Measurements from ENCODE around the gene DAD1. TPM values are rescaled to one million over a fixed set of nuclear protein-coding genes. Genes with fewer than 3 reads are reported as not detected.

The DAD1 gene
- total RNA-seq, 1 donor from 2014 or later = 145 TPM

GRCh38 chr14:22587247-22587646 is 1.8 kb downstream of the DAD1 start:
- no peak for DNase-seq (ENCODE audit: extremely low spot score in 2 of 2)
- Histone ChIP-seq H3K4me1 (peaks cover 55% of the 10 kb centered on the region), H3K27ac (no peak overlapping the region), H3K9me3 (no peaks in the 10 kb centered on the region), H3K4me3 (no peak overlapping the region), H3K27me3 (no peaks in the 10 kb centered on the region), H3K36me3 (no peaks in the 10 kb centered on the region)
- intact Hi-C loops (cut with DNase I) = no loop called here
- TF ChIP-seq CTCF (IDR thresholded peaks at IDR 0.05) (no peak), POLR2A (IDR thresholded peaks at IDR 0.05) (no peak), POLR2AphosphoS5 (IDR thresholded peaks at IDR 0.05; ENCODE audit: insufficient read depth in 1 of 2, low read depth in 1 of 2) (no peak)

- H3K27ac ChIP-seq = no peak overlapping the region
- DNase-seq (ENCODE audit: extremely low spot score in 2 of 2) = no peak
- TF ChIP-seq CTCF (IDR thresholded peaks at IDR 0.05) = no peak
- no peak for TF ChIP-seq POLR2A (IDR thresholded peaks at IDR 0.05)
- no peak for TF ChIP-seq POLR2AphosphoS5 (IDR thresholded peaks at IDR 0.05; ENCODE audit: insufficient read depth in 1 of 2, low read depth in 1 of 2)
- H3K4me1 ChIP-seq = peaks cover 46% of the 10 kb centered on the region
- no peaks in the 10 kb centered on the region for H3K9me3 ChIP-seq
- no peaks in the 10 kb centered on the region for H3K27me3 ChIP-seq
- H3K36me3 ChIP-seq = no peaks in the 10 kb centered on the region
- no peak overlapping the region for H3K4me3 ChIP-seq
- intact Hi-C loops (cut with DNase I) = no loop called here
Observed at GRCh38 chr14:22583994-22584393, 5.0 kb downstream of the DAD1 start.

- intact Hi-C loops (cut with DNase I) = no loop called here
Observed at GRCh38 chr14:22580625-22581024, 8.4 kb downstream of the DAD1 start.

DNA sequence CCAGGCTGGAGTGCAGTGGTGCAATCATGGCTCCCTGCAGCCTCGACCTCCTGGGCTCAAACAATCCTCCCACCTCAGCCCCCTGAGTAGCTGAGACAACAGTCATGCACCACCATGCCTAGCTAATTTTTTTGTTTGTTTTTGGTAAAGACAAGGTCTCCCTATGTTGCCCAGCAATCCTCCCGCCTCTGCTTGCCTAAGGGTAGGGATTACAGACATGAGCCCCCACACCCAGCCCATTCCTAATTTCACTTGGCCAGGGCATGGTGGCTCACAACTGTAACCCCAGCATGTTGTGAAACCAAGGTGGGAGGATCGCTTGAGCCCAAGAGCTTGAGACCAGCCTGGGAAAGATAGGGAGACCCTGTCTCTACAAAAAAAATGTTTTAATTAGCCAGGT is 9.1 kb downstream of the DAD1 start:
- TF ChIP-seq CTCF (IDR thresholded peaks at IDR 0.05) (no peak), POLR2A (IDR thresholded peaks at IDR 0.05) (no peak), POLR2AphosphoS5 (IDR thresholded peaks at IDR 0.05; ENCODE audit: insufficient read depth in 1 of 2, low read depth in 1 of 2) (no peak)
- no peaks in the 10 kb centered on the region for H3K9me3 ChIP-seq
- intact Hi-C loops (cut with DNase I) = loop anchor here (10.0 kb wide), 1 partner anchor 75 kb away; no protein-coding TSS in a partner anchor
- H3K27ac ChIP-seq = no peak overlapping the region
- H3K4me1 ChIP-seq = peaks cover 10% of the 10 kb centered on the region
- H3K36me3 ChIP-seq = peaks cover 0 to under 1% of the 10 kb centered on the region in 2 donors
- DNase-seq (ENCODE audit: extremely low spot score in 2 of 2) = no peak
- H3K4me3 ChIP-seq = no peak overlapping the region
- H3K27me3 ChIP-seq = no peaks in the 10 kb centered on the region

More at GRCh38 chr14:22580625-22581024, 8.4 kb downstream of the DAD1 start:
- Histone ChIP-seq H3K4me3 (no peak overlapping the region), H3K36me3 (no peaks in the 10 kb centered on the region), H3K27me3 (no peaks in the 10 kb centered on the region), H3K4me1 (peaks cover 18% of the 10 kb centered on the region), H3K27ac (no peak overlapping the region), H3K9me3 (no peaks in the 10 kb centered on the region)
- TF ChIP-seq CTCF (IDR thresholded peaks at IDR 0.05) (no peak), POLR2AphosphoS5 (IDR thresholded peaks at IDR 0.05; ENCODE audit: insufficient read depth in 1 of 2, low read depth in 1 of 2) (no peak), POLR2A (IDR thresholded peaks at IDR 0.05) (no peak)
- no peak for DNase-seq (ENCODE audit: extremely low spot score in 2 of 2)

DNA sequence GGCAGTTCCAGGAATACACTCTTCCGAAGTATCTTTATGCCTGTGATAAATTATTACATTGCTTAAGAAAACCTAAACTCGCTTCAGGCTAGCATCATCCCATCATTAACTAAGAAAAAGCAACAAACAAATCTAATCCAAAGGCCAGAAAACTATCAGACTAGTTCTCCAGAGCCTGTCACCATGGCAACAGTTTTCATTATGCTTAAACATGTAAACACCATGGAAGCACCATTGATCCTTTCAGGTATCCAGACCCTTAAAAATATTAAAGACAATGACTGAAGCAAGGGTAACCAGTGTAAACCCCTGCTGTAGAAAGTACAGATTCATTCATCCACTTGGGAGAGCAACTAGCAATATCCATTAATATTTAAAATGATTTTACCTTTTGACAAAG is 9.8 kb downstream of the DAD1 start:
- Histone ChIP-seq H3K27ac (no peak overlapping the region), H3K36me3 (peaks cover 0 to 6% of the 10 kb centered on the region in 2 donors), H3K4me1 (peaks cover 4% of the 10 kb centered on the region), H3K27me3 (no peaks in the 10 kb centered on the region), H3K4me3 (no peak overlapping the region), H3K9me3 (no peaks in the 10 kb centered on the region)
- no peak for TF ChIP-seq CTCF (IDR thresholded peaks at IDR 0.05)
- no peak for TF ChIP-seq POLR2AphosphoS5 (IDR thresholded peaks at IDR 0.05; ENCODE audit: insufficient read depth in 1 of 2, low read depth in 1 of 2)
- no peak for TF ChIP-seq POLR2A (IDR thresholded peaks at IDR 0.05)
- DNase-seq (ENCODE audit: extremely low spot score in 2 of 2) = no peak
- intact Hi-C loops (cut with DNase I) = loop anchor here (10.0 kb wide), 1 partner anchor 76 kb away; no protein-coding TSS in a partner anchor
